PC-3 (cell line): ENCODE data around the gene CDK11A.
"Not testable (repeated sequence)": the region's sequence is repeated elsewhere in the genome, so short reads cannot be mapped to it uniquely, and the experiment has no call there.

Experiments used
- CTCF ChIP-seq: fragments of 300-600 bp; sonication (generic); conservative IDR thresholded peaks from 2 replicates; pipeline ENCODE4 v1.5.1; 2017; ENCODE audit warnings: antibody characterized with exemption, low read depth, mild to moderate bottlenecking, low read length
- EZH2 ChIP-seq: fragments of 300-600 bp; sonication (generic); IDR thresholded peaks from one replicate; pipeline ENCODE4 v1.6.1; 2017; ENCODE audit warnings: antibody characterized with exemption, mild to moderate bottlenecking, low read length; ENCODE audit not compliant: unreplicated experiment

DNA sequence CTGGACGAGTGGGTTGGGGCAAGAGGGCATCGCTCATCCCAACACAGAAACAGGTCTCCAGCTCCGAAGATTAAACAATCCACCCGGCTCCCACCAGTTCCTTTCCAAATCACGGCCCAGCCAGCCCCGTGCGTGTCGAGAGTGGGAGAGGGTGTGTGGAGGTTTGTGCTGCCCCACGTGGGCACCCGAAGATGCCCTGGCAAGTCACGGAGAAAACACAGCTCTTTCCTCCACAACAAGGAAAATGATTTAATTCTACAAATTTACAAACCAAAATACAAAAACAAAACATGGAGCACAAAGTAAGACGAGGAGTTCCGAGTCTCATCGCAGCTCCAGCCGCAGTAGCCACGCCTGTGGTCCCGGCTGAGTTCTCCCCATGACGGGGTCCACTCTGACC, 21.7 kb downstream of the CDK11A start:
- TF ChIP-seq CTCF, EZH2: not testable (repeated sequence)
